ENCODE data around the gene GPA33. TPM values are rescaled to one million over a fixed set of nuclear protein-coding genes. Genes with fewer than 3 reads are reported as not detected.
"Not testable (repeated sequence)": the region's sequence is repeated elsewhere in the genome, so short reads cannot be mapped to it uniquely, and the experiment has no call there.

GPA33 gene
- polyA plus RNA-seq, 6 donors from 2014 or later, result 3.4 to 14.6 (median 5.7) TPM

- Mint-ChIP-seq H3K4me1 (peaks cover 3 to 6% (median 6%) of the 10 kb centered on the region in 3 donors), H3K36me3 (peaks cover 0 to 8% of the 10 kb centered on the region in 2 donors), H3K9me3 (no peaks in the 10 kb centered on the region), H3K27me3 (peaks cover under 1 to 15% (median 8%) of the 10 kb centered on the region in 3 donors), H3K4me3 (no peak overlapping the region), H3K27ac (no peak overlapping the region)
- peak; percentile 45 to 49 for ATAC-seq (ENCODE audit: low read depth in 2 of 2)
- DNase-seq, result no peak
These were observed 32.9 kb downstream of the GPA33 start for GRCh38 chr1:167057241-167057688.

GRCh38 chr1:167056529-167057231, 33.5 kb downstream of the GPA33 start:
- Mint-ChIP-seq H3K4me3 (no peak overlapping the region), H3K27me3 (peaks cover 4 to 15% (median 8%) of the 10 kb centered on the region in 3 donors), H3K4me1 (peaks cover 3 to 6% (median 6%) of the 10 kb centered on the region in 3 donors), H3K36me3 (peaks cover 0 to 8% of the 10 kb centered on the region in 2 donors), H3K9me3 (no peaks in the 10 kb centered on the region), H3K27ac (no peak overlapping the region)
- ATAC-seq (ENCODE audit: low read depth in 2 of 2), result peak in 1 of 2 donors; percentile 20
- no peak for DNase-seq

- no peak overlapping the region for H3K27ac Mint-ChIP-seq
- H3K4me1 Mint-ChIP-seq, result peaks cover 3 to 6% (median 6%) of the 10 kb centered on the region in 3 donors
- ATAC-seq (ENCODE audit: low read depth in 2 of 2) (no peak), DNase-seq (no peak)
- H3K27me3 Mint-ChIP-seq, result peaks cover 4 to 8% (median 6%) of the 10 kb centered on the region in 3 donors
- H3K4me3 Mint-ChIP-seq, result no peak overlapping the region
- peaks cover 0 to 8% of the 10 kb centered on the region in 2 donors for H3K36me3 Mint-ChIP-seq
- no peaks in the 10 kb centered on the region for H3K9me3 Mint-ChIP-seq
These were observed 35.1 kb downstream of the GPA33 start for GRCh38 chr1:167054946-167055630.

- H3K4me3 Mint-ChIP-seq, result peak overlapping the region in 1 of 8 donors; percentile 7
- no peaks in the 10 kb centered on the region for H3K9me3 Mint-ChIP-seq
- ATAC-seq (ENCODE audit: low read depth in 2 of 2) (no peak), DNase-seq (no peak)
- peaks cover 0 to 8% of the 10 kb centered on the region in 2 donors for H3K36me3 Mint-ChIP-seq
- peak overlapping the region in 1 of 6 donors; percentile 21 for H3K27ac Mint-ChIP-seq
- peaks cover 4 to 8% (median 6%) of the 10 kb centered on the region in 3 donors for H3K27me3 Mint-ChIP-seq
- peaks cover 3 to 6% (median 6%) of the 10 kb centered on the region in 3 donors for H3K4me1 Mint-ChIP-seq
These were observed 35.6 kb downstream of the GPA33 start for GRCh38 chr1:167054531-167054930.

- DNase-seq, result no peak
- peaks cover 0 to 8% of the 10 kb centered on the region in 2 donors for H3K36me3 Mint-ChIP-seq
- no peak overlapping the region for H3K4me3 Mint-ChIP-seq
- H3K27me3 Mint-ChIP-seq, result peaks cover 4 to 12% (median 8%) of the 10 kb centered on the region in 3 donors
- no peaks in the 10 kb centered on the region for H3K9me3 Mint-ChIP-seq
- H3K27ac Mint-ChIP-seq, result no peak overlapping the region
- no peaks in the 10 kb centered on the region for H3K4me1 Mint-ChIP-seq
- no peak for ATAC-seq (ENCODE audit: low read depth in 2 of 2)
These were observed 37.8 kb downstream of the GPA33 start for GRCh38 chr1:167052389-167052788.

- Mint-ChIP-seq H3K27ac (peak overlapping the region in 1 of 6 donors; percentile 8), H3K36me3 (peaks cover 0 to 8% of the 10 kb centered on the region in 2 donors), H3K4me3 (no peak overlapping the region), H3K9me3 (no peaks in the 10 kb centered on the region), H3K4me1 (no peaks in the 10 kb centered on the region), H3K27me3 (peaks cover 4 to 12% (median 8%) of the 10 kb centered on the region in 3 donors)
- DNase-seq, result no peak
- ATAC-seq (ENCODE audit: low read depth in 2 of 2), result no peak
These were observed 38.3 kb downstream of the GPA33 start for GRCh38 chr1:167051907-167052306.

GRCh38 chr1:167043752-167044488, 46.3 kb downstream of the GPA33 start:
- Mint-ChIP-seq H3K36me3 (no peaks in the 10 kb centered on the region), H3K4me3 (peak overlapping the region; percentile 80 to 94 (median 91)), H3K4me1 (peaks cover 15 to 18% (median 16%) of the 10 kb centered on the region in 3 donors), H3K9me3 (no peaks in the 10 kb centered on the region), H3K27me3 (peaks cover 0 to 21% (median 14%) of the 10 kb centered on the region in 3 donors), H3K27ac (peak overlapping the region; percentile 11 to 90 (median 78))
- peak; percentile 68 for DNase-seq
- peak; percentile 95 for ATAC-seq (ENCODE audit: low read depth in 2 of 2)

GRCh38 chr1:167033646-167034045, 56.5 kb downstream of the GPA33 start:
- Mint-ChIP-seq H3K4me3 (no peak overlapping the region), H3K4me1 (no peaks in the 10 kb centered on the region), H3K9me3 (peaks cover 0 to 6% (median 3%) of the 10 kb centered on the region in 7 donors), H3K36me3 (peaks cover 0 to under 1% of the 10 kb centered on the region in 2 donors), H3K27me3 (peaks cover 7 to 12% (median 11%) of the 10 kb centered on the region in 3 donors), H3K27ac (no peak overlapping the region)
- DNase-seq (no peak), ATAC-seq (ENCODE audit: low read depth in 2 of 2) (no peak)

- peaks cover 0 to 15% of the 10 kb centered on the region in 2 donors for H3K36me3 Mint-ChIP-seq
- H3K9me3 Mint-ChIP-seq, result peaks cover 3 to 17% (median 7%) of the 10 kb centered on the region in 7 donors
- ATAC-seq (ENCODE audit: low read depth in 2 of 2); DNase-seq; H3K27ac Mint-ChIP-seq; H3K4me3 Mint-ChIP-seq; H3K4me1 Mint-ChIP-seq: not testable (repeated sequence)
- peaks cover 35 to 42% (median 41%) of the 10 kb centered on the region in 3 donors for H3K27me3 Mint-ChIP-seq
These were observed 60.6 kb downstream of the GPA33 start for GRCh38 chr1:167029553-167029952.

- Mint-ChIP-seq H3K36me3 (peaks cover 0 to 2% of the 10 kb centered on the region in 2 donors), H3K4me1 (no peaks in the 10 kb centered on the region), H3K27me3 (peaks cover 30 to 32% (median 31%) of the 10 kb centered on the region in 3 donors), H3K27ac (no peak overlapping the region), H3K4me3 (no peak overlapping the region), H3K9me3 (peaks cover 0 to 3% (median 0%) of the 10 kb centered on the region in 7 donors)
- DNase-seq, result no peak
- no peak for ATAC-seq (ENCODE audit: low read depth in 2 of 2)
These were observed 67.8 kb downstream of the GPA33 start for GRCh38 chr1:167022384-167022783.

- H3K27ac Mint-ChIP-seq, result no peak overlapping the region
- no peak for DNase-seq
- H3K4me1 Mint-ChIP-seq, result peaks cover 0 to under 1% (median 0%) of the 10 kb centered on the region in 3 donors
- H3K27me3 Mint-ChIP-seq, result peaks cover 26 to 34% (median 31%) of the 10 kb centered on the region in 3 donors
- H3K36me3 Mint-ChIP-seq, result no peaks in the 10 kb centered on the region
- no peak overlapping the region for H3K4me3 Mint-ChIP-seq
- no peaks in the 10 kb centered on the region for H3K9me3 Mint-ChIP-seq
- no peak for ATAC-seq (ENCODE audit: low read depth in 2 of 2)
These were observed 74.0 kb downstream of the GPA33 start for GRCh38 chr1:167016100-167016750.

- no peak for DNase-seq
- Mint-ChIP-seq H3K27me3 (peaks cover 31 to 40% (median 39%) of the 10 kb centered on the region in 3 donors), H3K4me3 (no peak overlapping the region), H3K4me1 (peaks cover 0 to 7% (median 4%) of the 10 kb centered on the region in 3 donors), H3K27ac (peak overlapping the region in 1 of 6 donors; percentile 3), H3K9me3 (no peaks in the 10 kb centered on the region), H3K36me3 (no peaks in the 10 kb centered on the region)
- no peak for ATAC-seq (ENCODE audit: low read depth in 2 of 2)
These were observed 76.9 kb downstream of the GPA33 start for GRCh38 chr1:167013108-167013929.

Measured in naive B cell (primary cell).